ENCODE measurements around the gene NKX2-4. TPM values are rescaled to one million over a fixed set of nuclear protein-coding genes. Genes with fewer than 3 reads are reported as not detected.

Gene NKX2-4
- total RNA-seq, 4 donors from 2014 or later: not detected

- Histone ChIP-seq H3K4me3 (no peak overlapping the region), H3K36me3 (no peaks in the 10 kb centered on the region), H3K27me3 (peaks cover 11 to 78% of the 10 kb centered on the region in 2 donors), H3K27ac (no peak overlapping the region), H3K9me3 (no peaks in the 10 kb centered on the region), H3K4me1 (no peaks in the 10 kb centered on the region)
- no peak for TF ChIP-seq POLR2A (IDR thresholded peaks at IDR 0.05)
- TF ChIP-seq, protein P1, sequence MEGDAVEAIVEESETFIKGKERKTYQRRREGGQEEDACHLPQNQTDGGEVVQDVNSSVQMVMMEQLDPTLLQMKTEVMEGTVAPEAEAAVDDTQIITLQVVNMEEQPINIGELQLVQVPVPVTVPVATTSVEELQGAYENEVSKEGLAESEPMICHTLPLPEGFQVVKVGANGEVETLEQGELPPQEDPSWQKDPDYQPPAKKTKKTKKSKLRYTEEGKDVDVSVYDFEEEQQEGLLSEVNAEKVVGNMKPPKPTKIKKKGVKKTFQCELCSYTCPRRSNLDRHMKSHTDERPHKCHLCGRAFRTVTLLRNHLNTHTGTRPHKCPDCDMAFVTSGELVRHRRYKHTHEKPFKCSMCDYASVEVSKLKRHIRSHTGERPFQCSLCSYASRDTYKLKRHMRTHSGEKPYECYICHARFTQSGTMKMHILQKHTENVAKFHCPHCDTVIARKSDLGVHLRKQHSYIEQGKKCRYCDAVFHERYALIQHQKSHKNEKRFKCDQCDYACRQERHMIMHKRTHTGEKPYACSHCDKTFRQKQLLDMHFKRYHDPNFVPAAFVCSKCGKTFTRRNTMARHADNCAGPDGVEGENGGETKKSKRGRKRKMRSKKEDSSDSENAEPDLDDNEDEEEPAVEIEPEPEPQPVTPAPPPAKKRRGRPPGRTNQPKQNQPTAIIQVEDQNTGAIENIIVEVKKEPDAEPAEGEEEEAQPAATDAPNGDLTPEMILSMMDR (IDR thresholded peaks at IDR 0.05): no peak
- DNase-seq: no peak
- intact Hi-C loops (cut with DNase I; ENCODE audit: low total_unique reads): no loop called here
These were observed 556 bp downstream of the NKX2-4 start for GRCh38 chr20:21396599-21397340.

GRCh38 chr20:21395666-21396598 lies 1.4 kb downstream of the NKX2-4 start:
- no peak for DNase-seq
- Histone ChIP-seq H3K36me3 (no peaks in the 10 kb centered on the region), H3K4me1 (no peaks in the 10 kb centered on the region), H3K27ac (no peak overlapping the region), H3K27me3 (peaks cover 11 to 72% of the 10 kb centered on the region in 2 donors), H3K9me3 (no peaks in the 10 kb centered on the region), H3K4me3 (no peak overlapping the region)
- TF ChIP-seq POLR2A (IDR thresholded peaks at IDR 0.05): no peak
- TF ChIP-seq, protein P1 (IDR thresholded peaks at IDR 0.05): no peak
- intact Hi-C loops (cut with DNase I; ENCODE audit: low total_unique reads): no loop called here

GRCh38 chr20:21395051-21395665 lies 2.2 kb downstream of the NKX2-4 start:
- no peaks in the 10 kb centered on the region for H3K9me3 ChIP-seq
- intact Hi-C loops (cut with DNase I; ENCODE audit: low total_unique reads): no loop called here
- no peaks in the 10 kb centered on the region for H3K36me3 ChIP-seq
- DNase-seq: no peak
- no peaks in the 10 kb centered on the region for H3K4me1 ChIP-seq
- no peak overlapping the region for H3K27ac ChIP-seq
- H3K27me3 ChIP-seq: peaks cover 11 to 64% of the 10 kb centered on the region in 2 donors
- TF ChIP-seq POLR2A (IDR thresholded peaks at IDR 0.05): no peak
- TF ChIP-seq, protein P1 (IDR thresholded peaks at IDR 0.05): no peak
- no peak overlapping the region for H3K4me3 ChIP-seq

- Histone ChIP-seq H3K4me1 (no peaks in the 10 kb centered on the region), H3K9me3 (no peaks in the 10 kb centered on the region), H3K27ac (no peak overlapping the region), H3K36me3 (no peaks in the 10 kb centered on the region), H3K4me3 (no peak overlapping the region), H3K27me3 (peaks cover 9 to 58% of the 10 kb centered on the region in 2 donors)
- TF ChIP-seq, protein P1 (IDR thresholded peaks at IDR 0.05): no peak
- intact Hi-C loops (cut with DNase I; ENCODE audit: low total_unique reads): no loop called here
- no peak for DNase-seq
These were observed 2.8 kb downstream of the NKX2-4 start for GRCh38 chr20:21394551-21394950.
